HG02973 (cell line): Measurements from ENCODE around the gene TSR2.
A peak's percentile ranks its signal among the peaks of the same experiment; 100 is the strongest.

Source experiments
- ATAC-seq: cut with Tn5 transposase; IDR thresholded peaks from one replicate; pipeline ENCODE4 v1.9.1; 2021; ENCODE audit warnings: moderate library complexity; ENCODE audit not compliant: unreplicated experiment

The TSR2 gene

GRCh38 chrX:54439960-54440871 lies at the start of gene TSR2:
Gene TSR2, plus strand, starts transcription at chrX:54440404. Its CDS starts 18 bp downstream, at chrX:54440422.
- peak; percentile 95 for ATAC-seq

GRCh38 chrX:54397113-54397512 lies 43.1 kb upstream of the TSR2 start:
- no peak for ATAC-seq

- ATAC-seq: no peak
Measured at GRCh38 chrX:54407266-54407665, 32.9 kb upstream of the TSR2 start.

- ATAC-seq: no peak
Measured at GRCh38 chrX:54411732-54412131, 28.5 kb upstream of the TSR2 start.

GRCh38 chrX:54413753-54414152 lies 26.5 kb upstream of the TSR2 start:
- no peak for ATAC-seq

- no peak for ATAC-seq
Measured at GRCh38 chrX:54415534-54416350, 24.5 kb upstream of the TSR2 start.

- ATAC-seq: no peak
Measured at GRCh38 chrX:54416965-54417364, 23.2 kb upstream of the TSR2 start.

- no peak for ATAC-seq
Measured at GRCh38 chrX:54419559-54420302, 20.5 kb upstream of the TSR2 start.

- ATAC-seq: no peak
Measured at GRCh38 chrX:54422168-54422567, 18.0 kb upstream of the TSR2 start.

- ATAC-seq: no peak
Measured at GRCh38 chrX:54423161-54423888, 16.9 kb upstream of the TSR2 start.

- ATAC-seq: no peak
Measured at GRCh38 chrX:54427837-54428424, 12.3 kb upstream of the TSR2 start.

- no peak for ATAC-seq
Measured at GRCh38 chrX:54430519-54430918, 9.7 kb upstream of the TSR2 start.

GRCh38 chrX:54435121-54435520 lies 5.1 kb upstream of the TSR2 start:
- no peak for ATAC-seq

- ATAC-seq: no peak
Measured at GRCh38 chrX:54442790-54443189, 2.6 kb downstream of the TSR2 start.

- no peak for ATAC-seq
Measured at GRCh38 chrX:54444752-54445151, 4.5 kb downstream of the TSR2 start.

- ATAC-seq: no peak
Measured at GRCh38 chrX:54446084-54446483, 5.9 kb downstream of the TSR2 start.

- no peak for ATAC-seq
Measured at GRCh38 chrX:54447461-54447860, 7.3 kb downstream of the TSR2 start.

- ATAC-seq: no peak
Measured at GRCh38 chrX:54449929-54450328, 9.7 kb downstream of the TSR2 start.

- ATAC-seq: no peak
Measured at GRCh38 chrX:54452920-54453319, 12.7 kb downstream of the TSR2 start.
